OCI-LY7 (cell line): Measurements from ENCODE around the gene HELZ.

Experiments
- EZH2phosphoT487 ChIP-seq: fragments of 200-600 bp; sonication (generic); IDR thresholded peaks from 2 replicates; pipeline ENCODE4 v1.6.1; 2018; ENCODE audit warnings: low read depth, borderline replicate concordance, mild to moderate bottlenecking, mixed run types, antibody characterized with exemption, low read length, moderate library complexity, mixed read lengths
- TF ChIP-seq, protein P1 (sequence below): fragments of 200-600 bp; sonication (generic); conservative IDR thresholded peaks from 2 replicates; pipeline ENCODE4 v1.5.1; 2014; ENCODE audit warnings: mild to moderate bottlenecking, antibody characterized with exemption, low read length, moderate library complexity, mixed read lengths

DNA sequence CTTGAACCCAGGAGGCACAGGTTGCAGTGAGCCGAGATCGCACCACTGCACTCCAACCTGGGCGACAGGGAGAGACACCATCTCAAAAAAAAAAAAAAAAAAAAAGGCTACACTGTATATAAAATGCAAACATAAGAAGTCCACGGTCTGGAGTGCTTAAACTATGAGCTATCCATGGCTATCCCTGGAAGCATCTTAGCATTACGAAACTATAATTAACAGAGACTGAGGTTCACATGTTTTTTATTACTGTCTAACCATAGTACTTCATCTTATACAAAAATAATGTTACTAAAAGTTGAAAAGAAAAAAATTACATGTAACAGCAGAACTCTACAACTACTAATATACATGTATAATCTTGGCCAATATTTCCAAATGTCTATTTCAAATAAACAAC lies 32.8 kb downstream of the HELZ start:
- TF ChIP-seq, protein P1, sequence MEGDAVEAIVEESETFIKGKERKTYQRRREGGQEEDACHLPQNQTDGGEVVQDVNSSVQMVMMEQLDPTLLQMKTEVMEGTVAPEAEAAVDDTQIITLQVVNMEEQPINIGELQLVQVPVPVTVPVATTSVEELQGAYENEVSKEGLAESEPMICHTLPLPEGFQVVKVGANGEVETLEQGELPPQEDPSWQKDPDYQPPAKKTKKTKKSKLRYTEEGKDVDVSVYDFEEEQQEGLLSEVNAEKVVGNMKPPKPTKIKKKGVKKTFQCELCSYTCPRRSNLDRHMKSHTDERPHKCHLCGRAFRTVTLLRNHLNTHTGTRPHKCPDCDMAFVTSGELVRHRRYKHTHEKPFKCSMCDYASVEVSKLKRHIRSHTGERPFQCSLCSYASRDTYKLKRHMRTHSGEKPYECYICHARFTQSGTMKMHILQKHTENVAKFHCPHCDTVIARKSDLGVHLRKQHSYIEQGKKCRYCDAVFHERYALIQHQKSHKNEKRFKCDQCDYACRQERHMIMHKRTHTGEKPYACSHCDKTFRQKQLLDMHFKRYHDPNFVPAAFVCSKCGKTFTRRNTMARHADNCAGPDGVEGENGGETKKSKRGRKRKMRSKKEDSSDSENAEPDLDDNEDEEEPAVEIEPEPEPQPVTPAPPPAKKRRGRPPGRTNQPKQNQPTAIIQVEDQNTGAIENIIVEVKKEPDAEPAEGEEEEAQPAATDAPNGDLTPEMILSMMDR, result no peak
- no peak for TF ChIP-seq EZH2phosphoT487
